Endothelial cell of umbilical vein (primary cell): ENCODE results near the gene HMBS. TPM values are rescaled to one million over a fixed set of nuclear protein-coding genes. Genes with fewer than 3 reads are reported as not detected.

Experiments
- BruUV-seq: library from RNA; stranded (reverse); fragments of 400-500 nt; replicated peaks from 2 replicates; lab custom pipeline; 2021; lab: Mats Ljungman, UMichigan
- CTCF ChIA-PET: fragments of 300-600, 350-600 bp; sonication (Branson Sonifier 250); formaldehyde crosslinking; loops from one replicate; lab custom pipeline; 2021; ENCODE audit warnings: antibody characterized with exemption, inconsistent platforms; lab: Charles Lee
- POLR2A ChIA-PET: fragments of 300-600, 350-600 bp; sonication (Branson Sonifier 250); formaldehyde crosslinking; loops from one replicate; lab custom pipeline; 2021; ENCODE audit warnings: antibody characterized with exemption, inconsistent platforms; lab: Charles Lee
- DNase-seq: peaks from one replicate; pipeline ENCODE4 v3.0.0-alpha.2; 2011; ENCODE audit warnings: low read depth, low spot score
- FAIRE-seq: peaks from 2 replicates; lab custom pipeline; 2011; peaks lifted over from hg19 to GRCh38; lab: Jason Lieb, UNC
- H2AFZ ChIP-seq: 2 replicates; pipeline ENCODE4 v1.6.0; 2012; ENCODE audit warnings: low read depth, low read length, control low read depth, inconsistent platforms
- H3K27ac ChIP-seq: 2 replicates; pipeline ENCODE4 v1.5.1; 2011; ENCODE audit warnings: low read depth, mild to moderate bottlenecking, control low read depth, low read length, moderate library complexity; ENCODE audit not compliant: insufficient read depth
- H3K27me3 ChIP-seq, 2 experiments: 2 replicates each; pipeline versions ENCODE4 v1.6.0 to v1.6.1; 2011; ENCODE audit warnings: low read length in 2 of 2, mixed read lengths in 1 of 2; ENCODE audit not compliant: control insufficient read depth in 2 of 2, insufficient read depth in 2 of 2
- H3K36me3 ChIP-seq, 2 experiments: 2 replicates in 1 of 2; 3 replicates in 1 of 2; pipeline ENCODE4 v1.5.1; 2011; ENCODE audit warnings: low read length in 2 of 2, mild to moderate bottlenecking in 1 of 2, moderate library complexity in 1 of 2; ENCODE audit not compliant: control insufficient read depth in 2 of 2, insufficient read depth in 2 of 2; ENCODE audit errors: extremely low read depth in 1 of 2
- H3K4me1 ChIP-seq: 3 replicates; pipeline ENCODE4 v1.5.1; 2011; ENCODE audit warnings: mild to moderate bottlenecking, low read length; ENCODE audit not compliant: control insufficient read depth, insufficient read depth; ENCODE audit errors: extremely low read depth
- H3K4me2 ChIP-seq: 2 replicates; pipeline ENCODE4 v1.6.1; 2011; ENCODE audit warnings: low read length, control low read depth, mixed read lengths; ENCODE audit not compliant: insufficient read depth
- H3K4me3 ChIP-seq, 3 experiments: fragments of 200-600 bp in 1 of 3; sonication (generic), shearing (Covaris generic) in 1 of 3; replicated peaks in 1 of 3; 2 replicates each; pipeline ENCODE4 v1.5.1; 2011 to 2016; ENCODE audit warnings: control low read depth in 3 of 3, low read length in 3 of 3, mild to moderate bottlenecking in 2 of 3, inconsistent platforms in 1 of 3, low read depth in 1 of 3, moderate library complexity in 1 of 3; ENCODE audit not compliant: insufficient read depth in 1 of 3
- H3K79me2 ChIP-seq: 2 replicates; pipeline ENCODE4 v1.6.0; 2012; ENCODE audit warnings: low read length, inconsistent platforms; ENCODE audit not compliant: control insufficient read depth, insufficient read depth
- H3K9ac ChIP-seq: replicated peaks from 2 replicates; pipeline ENCODE3; 2011; ENCODE audit warnings: low read length, control low read depth; ENCODE audit not compliant: insufficient read depth; ENCODE audit errors: extremely low read depth
- H3K9me1 ChIP-seq: replicated peaks from 3 replicates; pipeline ENCODE4 v1.6.0; 2011; ENCODE audit warnings: mild to moderate bottlenecking, low read length; ENCODE audit not compliant: control insufficient read depth, insufficient read depth; ENCODE audit errors: extremely low read depth
- H3K9me3 ChIP-seq: replicated peaks from 2 replicates; pipeline ENCODE4 v1.5.1; 2012; ENCODE audit warnings: low read length, inconsistent platforms; ENCODE audit not compliant: control insufficient read depth, insufficient read depth
- H4K20me1 ChIP-seq: replicated peaks from 2 replicates; pipeline ENCODE3; 2011; ENCODE audit warnings: mild to moderate bottlenecking, low read length; ENCODE audit not compliant: control insufficient read depth, insufficient read depth; ENCODE audit errors: extremely low read depth
- CTCF ChIP-seq, 2 donors: IDR thresholded peaks; 1 replicate in 1 of 2; 2 replicates in 1 of 2; pipeline ENCODE4 v1.5.1; 2011; ENCODE audit warnings: low read length in 2 of 2, mild to moderate bottlenecking in 2 of 2, moderate library complexity in 2 of 2, control low read depth in 1 of 2, inconsistent platforms in 1 of 2, low read depth in 1 of 2; ENCODE audit not compliant: insufficient read depth in 1 of 2; ENCODE audit errors: extremely low read depth in 1 of 2
- EZH2 ChIP-seq: IDR thresholded peaks from 2 replicates; pipeline ENCODE4 v1.6.1; 2012; ENCODE audit warnings: borderline replicate concordance, low read depth, mild to moderate bottlenecking, moderate library complexity, low read length, inconsistent platforms; ENCODE audit not compliant: severe bottlenecking
- FOS ChIP-seq: IDR thresholded peaks from 2 replicates; pipeline ENCODE4 v1.6.1; 2011; ENCODE audit warnings: mild to moderate bottlenecking, low read length, moderate library complexity, borderline replicate concordance; ENCODE audit not compliant: insufficient read depth
- GATA2 ChIP-seq: IDR thresholded peaks from 2 replicates; pipeline ENCODE4 v1.7.0; 2011; ENCODE audit warnings: low read depth, mild to moderate bottlenecking, moderate library complexity, mixed read lengths, low read length; ENCODE audit not compliant: insufficient read length, insufficient read depth
- JUN ChIP-seq: IDR thresholded peaks from 2 replicates; pipeline ENCODE4 v1.6.1; 2011; ENCODE audit warnings: borderline replicate concordance, low read depth; ENCODE audit not compliant: insufficient read length, insufficient read depth
- MYC ChIP-seq: IDR thresholded peaks from one replicate; pipeline ENCODE4 v1.6.1; 2011; ENCODE audit warnings: mild to moderate bottlenecking, low read depth, low read length
- POLR2A ChIP-seq: IDR thresholded peaks from 2 replicates; pipeline ENCODE4 v1.6.1; 2012; ENCODE audit warnings: low read depth, mild to moderate bottlenecking, control low read depth, low read length
- POLR2AphosphoS5 ChIP-seq: IDR thresholded peaks from 2 replicates; pipeline ENCODE4 v1.6.1; 2012; ENCODE audit warnings: low read depth, mild to moderate bottlenecking, control low read depth, low read length, moderate library complexity; ENCODE audit not compliant: insufficient read depth
- dilution Hi-C: fragments of 300-500 bp; cut with MboI; formaldehyde crosslinking; loops from one replicate; pipeline ENCODE4 v1.15.0; 2019; ENCODE audit warnings: low sequenced_read_pairs; ENCODE audit not compliant: extremely low pct_ligation_motif_present
- intact Hi-C: fragments of 100-400 bp; cut with micrococcal nuclease; formaldehyde crosslinking; loops from one replicate; pipeline ENCODE4 v1.10.0; 2022
- polyA plus RNA-seq, 4 experiments: library from polyadenylated mRNA; depleted of rRNA in 3 of 4; stranded (reverse) in 3 of 4; unstranded in 1 of 4; fragments of >200 nt; gene quantifications; 2 replicates each; pipeline versions ENCODE4 v1.2.1 to v1.2.3, GENCODE V29; 2011 to 2012; ENCODE audit warnings: missing spikeins in 1 of 4
- total RNA-seq: library from RNA; stranded (reverse); gene quantifications from 2 replicates; pipeline ENCODE4 v1.2.3, GENCODE V29; 2021
- TF ChIP-seq, protein P1 (sequence below): IDR thresholded peaks from 2 replicates; pipeline ENCODE4 v1.6.1; 2011; ENCODE audit not compliant: insufficient read depth, insufficient read length

Gene HMBS
- total and polyA plus RNA-seq, 2 donors (not counting 3 experiments of a cell fraction or from before 2014, with no cell fraction given), result 13.5 to 24.8 TPM

- H3K4me2 ChIP-seq, result no peak overlapping the region
- POLR2A ChIA-PET, result no interaction called here
- CTCF ChIA-PET, result interaction anchor here (0.9 to 1.1 kb wide), 2 partner anchors 31 to 40 kb away, joined by 3 read pairs; no protein-coding TSS in a partner anchor
- H3K4me3 ChIP-seq, result no peak overlapping the region
- H3K9me3 ChIP-seq, result no peaks in the 10 kb centered on the region
- FAIRE-seq, result peak; percentile 4
- H3K79me2 ChIP-seq, result peaks cover under 1% of the 10 kb centered on the region
- no peak for DNase-seq
- intact Hi-C loops (no loop called here), dilution Hi-C loops (no loop called here)
- TF ChIP-seq POLR2AphosphoS5 (no peak), JUN (no peak), GATA2 (no peak), MYC (no peak), CTCF (IDR thresholded peaks at IDR 0.05; ENCODE audit: extremely low read depth in 1 of 2, insufficient read depth in 1 of 2, low read depth in 1 of 2, low read length in 2 of 2) (no peak), EZH2 (no peak), POLR2A (no peak), FOS (no peak)
- TF ChIP-seq, protein P1, sequence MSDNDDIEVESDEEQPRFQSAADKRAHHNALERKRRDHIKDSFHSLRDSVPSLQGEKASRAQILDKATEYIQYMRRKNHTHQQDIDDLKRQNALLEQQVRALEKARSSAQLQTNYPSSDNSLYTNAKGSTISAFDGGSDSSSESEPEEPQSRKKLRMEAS, result no peak
- no peaks in the 10 kb centered on the region for H3K27me3 ChIP-seq
- H3K36me3 ChIP-seq, result no peaks in the 10 kb centered on the region
- H4K20me1 ChIP-seq, result no peaks in the 10 kb centered on the region
- no peak overlapping the region for H3K9ac ChIP-seq
- peaks cover 2% of the 10 kb centered on the region for H3K4me1 ChIP-seq
- H3K27ac ChIP-seq, result no peak overlapping the region
- no peaks in the 10 kb centered on the region for H3K9me1 ChIP-seq
- H2AFZ ChIP-seq, result no peak overlapping the region
- BruUV-seq, result no TSS peak
These were observed 21.9 kb upstream of the HMBS start for GRCh38 chr11:119062779-119063178.
